ENCODE measurements around the gene NPTXR.

NPTXR gene

GRCh38 chr22:38869663-38870062 is 25.8 kb upstream of the NPTXR start:
- in situ Hi-C loops (cut with MboI; ENCODE audit: low sequenced_read_pairs) = loop anchor here (10.0 to 25.0 kb wide), 2 partner anchors 135 to 243 kb away; no protein-coding TSS in a partner anchor

GRCh38 chr22:38868886-38869381 is 25.1 kb upstream of the NPTXR start:
- in situ Hi-C loops (cut with MboI; ENCODE audit: low sequenced_read_pairs) = loop anchor here (10.0 to 25.0 kb wide), 2 partner anchors 136 to 243 kb away; no protein-coding TSS in a partner anchor

GRCh38 chr22:38868286-38868721 is 24.5 kb upstream of the NPTXR start:
- in situ Hi-C loops (cut with MboI; ENCODE audit: low sequenced_read_pairs) = loop anchor here (10.0 to 25.0 kb wide), 2 partner anchors 136 to 244 kb away; no protein-coding TSS in a partner anchor

DNA sequence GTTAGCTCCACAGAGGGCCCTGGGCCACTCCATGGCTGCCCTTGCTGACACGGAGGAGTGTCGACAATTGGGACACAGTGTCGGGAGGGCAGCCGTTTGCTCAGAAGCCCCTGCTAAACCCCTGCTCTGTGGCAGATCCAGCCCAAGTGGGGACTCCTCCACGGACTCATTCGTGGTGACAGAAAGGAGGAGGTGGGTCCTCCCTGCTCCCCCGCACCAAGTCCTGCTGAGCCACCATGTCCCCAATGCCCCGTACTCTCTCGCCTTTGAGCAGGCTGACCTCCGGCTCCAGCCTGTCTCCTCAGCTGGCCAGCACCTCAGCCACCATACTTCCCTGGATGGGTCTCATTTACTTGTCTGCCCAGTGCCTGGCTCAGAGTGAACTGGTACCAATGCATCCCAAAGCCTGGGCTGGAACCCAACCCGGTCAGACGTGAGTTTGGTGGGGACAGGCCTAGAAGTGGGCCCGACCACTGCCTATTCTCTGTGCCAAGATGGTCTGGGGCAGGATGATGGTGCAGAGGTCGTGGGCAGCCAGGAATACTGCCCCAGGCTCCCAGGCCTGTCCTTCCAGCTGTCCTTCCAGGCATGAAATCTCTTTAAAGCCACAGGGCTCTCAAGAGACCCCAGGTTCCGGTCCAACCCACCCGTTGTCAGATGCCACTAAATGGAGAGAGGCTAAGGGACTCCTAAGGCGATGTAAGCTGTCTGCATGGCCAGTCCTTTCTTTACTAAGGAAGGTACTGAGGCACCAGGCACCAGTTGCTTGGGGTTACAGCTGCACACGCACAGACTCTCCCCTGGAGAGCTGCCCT is 23.9 kb upstream of the NPTXR start:
- in situ Hi-C loops (cut with MboI; ENCODE audit: low sequenced_read_pairs) = loop anchor here (10.0 to 25.0 kb wide), 2 partner anchors 137 to 245 kb away; no protein-coding TSS in a partner anchor

DNA sequence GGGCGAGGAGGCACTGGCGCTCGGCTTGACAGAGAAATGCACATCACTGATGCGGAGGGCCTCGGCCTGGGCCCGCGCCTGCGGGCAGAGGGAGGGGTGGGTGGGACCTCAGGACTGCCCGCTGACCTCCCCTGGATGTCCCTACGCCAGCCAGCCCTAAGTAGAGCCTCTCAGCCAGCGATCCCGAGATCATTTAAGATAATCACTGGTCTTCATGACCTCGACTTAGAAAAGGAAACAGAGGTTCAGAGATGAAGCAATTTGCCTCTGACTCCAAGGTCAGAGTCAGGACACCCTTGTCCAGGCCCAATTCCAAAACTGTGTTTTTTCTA is 23.3 kb upstream of the NPTXR start:
- in situ Hi-C loops (cut with MboI; ENCODE audit: low sequenced_read_pairs) = loop anchor here (10.0 to 25.0 kb wide), 2 partner anchors 138 to 245 kb away; no protein-coding TSS in a partner anchor

GRCh38 chr22:38866399-38867123 is 22.7 kb upstream of the NPTXR start:
- in situ Hi-C loops (cut with MboI; ENCODE audit: low sequenced_read_pairs) = loop anchor here (10.0 to 25.0 kb wide), 2 partner anchors 138 to 246 kb away; no protein-coding TSS in a partner anchor

- in situ Hi-C loops (cut with MboI; ENCODE audit: low sequenced_read_pairs) = loop anchor here (10.0 to 25.0 kb wide), 2 partner anchors 139 to 246 kb away; no protein-coding TSS in a partner anchor
These were observed 22.2 kb upstream of the NPTXR start for GRCh38 chr22:38866024-38866398.

DNA sequence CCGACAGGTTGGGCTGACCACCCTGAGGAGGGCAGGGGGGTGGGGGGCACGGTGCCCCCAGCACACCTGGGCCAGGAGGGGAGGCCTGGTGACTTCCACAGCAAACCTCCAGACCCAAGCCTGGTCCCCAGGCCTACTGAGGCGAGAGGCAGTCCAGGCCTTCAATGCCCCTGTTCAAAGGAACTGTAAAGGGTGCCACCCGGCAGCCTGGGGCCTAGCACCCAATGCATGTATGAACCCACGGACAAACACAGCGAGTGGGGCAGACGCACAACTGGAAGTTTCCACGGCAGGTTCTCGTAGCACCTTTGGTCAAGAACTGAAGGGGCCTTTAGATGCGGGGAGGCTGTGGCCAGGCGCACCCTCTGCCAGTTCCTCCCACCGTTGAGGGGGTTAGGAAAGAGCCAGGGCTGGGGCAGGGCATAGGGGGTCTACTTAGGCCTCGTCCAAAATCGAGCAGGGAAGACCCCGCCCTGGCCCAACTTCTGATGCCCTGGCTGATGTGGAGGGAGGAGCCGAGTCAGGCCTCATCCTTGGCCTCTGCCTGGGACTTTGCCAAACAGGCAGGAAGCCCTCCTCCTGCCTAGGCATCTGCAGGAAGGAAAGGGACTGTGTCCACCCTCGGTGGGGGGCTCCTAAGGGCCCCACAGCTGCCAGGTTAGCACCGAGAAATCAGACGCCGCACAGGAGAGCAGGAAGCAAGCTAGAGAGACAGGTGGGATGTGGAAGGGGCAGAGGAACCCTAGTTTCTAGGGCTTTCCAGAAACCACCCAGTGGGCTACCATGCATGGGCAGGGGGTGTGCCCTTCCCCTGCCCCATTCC is 21.6 kb upstream of the NPTXR start:
- in situ Hi-C loops (cut with MboI; ENCODE audit: low sequenced_read_pairs) = loop anchor here (10.0 to 25.0 kb wide), 2 partner anchors 139 to 247 kb away; no protein-coding TSS in a partner anchor

- in situ Hi-C loops (cut with MboI; ENCODE audit: low sequenced_read_pairs) = loop anchor here (10.0 to 25.0 kb wide), 2 partner anchors 140 to 248 kb away; no protein-coding TSS in a partner anchor
These were observed 20.7 kb upstream of the NPTXR start for GRCh38 chr22:38864361-38865191.

DNA sequence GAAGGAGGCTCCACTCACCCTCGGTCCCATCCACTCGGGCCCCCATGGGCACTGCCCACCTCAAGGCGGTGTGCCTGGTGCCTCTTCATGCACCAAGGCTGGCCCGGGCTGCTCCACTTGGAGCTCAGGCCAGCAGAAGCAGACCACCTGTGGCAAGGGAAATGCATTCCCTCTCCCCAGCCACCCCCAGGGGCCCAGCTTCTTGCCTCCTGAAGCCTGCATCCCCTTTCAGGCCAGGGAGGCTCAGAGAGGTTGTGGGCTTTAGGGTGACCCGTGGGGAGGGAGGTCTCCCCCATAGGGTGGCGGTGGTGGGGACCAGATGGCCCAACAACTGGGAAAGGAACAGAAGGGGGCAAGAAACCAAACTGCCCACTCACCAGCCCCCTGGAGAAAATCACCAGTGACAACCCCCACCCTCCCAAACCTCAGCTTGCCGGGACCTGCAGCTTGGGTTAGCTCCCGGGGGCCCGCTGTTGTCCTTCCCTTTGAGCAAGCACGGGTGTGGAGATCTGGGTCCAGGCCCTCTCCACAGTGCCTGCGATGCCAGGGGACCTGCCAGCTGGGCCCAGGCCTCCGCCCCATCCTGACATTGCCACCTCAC is 19.8 kb upstream of the NPTXR start:
- in situ Hi-C loops (cut with MboI; ENCODE audit: low sequenced_read_pairs) = loop anchor here (10.0 to 25.0 kb wide), 2 partner anchors 141 to 249 kb away; no protein-coding TSS in a partner anchor

- in situ Hi-C loops (cut with MboI; ENCODE audit: low sequenced_read_pairs) = loop anchor here (10.0 to 25.0 kb wide), 2 partner anchors 142 to 250 kb away; no protein-coding TSS in a partner anchor
These were observed 18.8 kb upstream of the NPTXR start for GRCh38 chr22:38862375-38863329.

- in situ Hi-C loops (cut with MboI; ENCODE audit: low sequenced_read_pairs) = loop anchor here (10.0 to 25.0 kb wide), 2 partner anchors 143 to 250 kb away; no protein-coding TSS in a partner anchor
These were observed 18.1 kb upstream of the NPTXR start for GRCh38 chr22:38861927-38862326.

DNA sequence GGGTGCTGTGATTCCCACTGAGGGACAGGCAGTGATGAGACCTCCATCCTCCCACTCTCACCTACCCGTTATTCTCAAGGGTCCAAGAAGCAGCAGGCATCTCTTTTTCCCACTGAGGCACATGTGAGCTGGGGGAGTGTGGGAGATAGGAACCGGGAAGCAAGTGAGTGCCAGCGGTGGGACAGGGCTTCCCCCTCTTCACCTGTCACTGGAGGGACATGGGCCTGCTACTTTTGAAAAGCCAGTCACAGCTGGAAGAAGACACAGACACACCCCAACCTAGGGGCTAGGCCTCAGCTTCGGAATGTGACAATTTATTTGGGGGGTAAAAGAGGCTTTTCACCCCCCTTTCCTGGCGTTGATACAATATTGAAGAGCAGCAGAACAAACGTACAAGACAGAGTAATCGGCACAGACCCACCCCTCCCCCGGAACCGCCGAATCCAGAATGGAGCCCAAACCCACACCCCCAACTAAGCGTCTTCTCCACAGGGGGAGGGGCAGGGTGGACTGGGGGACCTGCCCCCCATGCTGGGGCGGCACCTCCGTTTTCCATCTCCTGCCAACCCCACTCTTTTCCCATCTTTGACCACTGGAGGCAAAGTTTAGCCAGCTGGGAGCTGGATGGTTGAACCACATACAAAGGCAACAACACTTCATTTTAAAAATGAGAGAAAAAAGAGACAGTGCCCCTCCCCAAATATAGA is 17.5 kb upstream of the NPTXR start:
- in situ Hi-C loops (cut with MboI; ENCODE audit: low sequenced_read_pairs) = loop anchor here (10.0 to 25.0 kb wide), 2 partner anchors 143 to 251 kb away; no protein-coding TSS in a partner anchor

- in situ Hi-C loops (cut with MboI; ENCODE audit: low sequenced_read_pairs) = loop anchor here (10.0 to 25.0 kb wide), 2 partner anchors 144 to 252 kb away; no protein-coding TSS in a partner anchor
These were observed 16.7 kb upstream of the NPTXR start for GRCh38 chr22:38860283-38861169.

DNA sequence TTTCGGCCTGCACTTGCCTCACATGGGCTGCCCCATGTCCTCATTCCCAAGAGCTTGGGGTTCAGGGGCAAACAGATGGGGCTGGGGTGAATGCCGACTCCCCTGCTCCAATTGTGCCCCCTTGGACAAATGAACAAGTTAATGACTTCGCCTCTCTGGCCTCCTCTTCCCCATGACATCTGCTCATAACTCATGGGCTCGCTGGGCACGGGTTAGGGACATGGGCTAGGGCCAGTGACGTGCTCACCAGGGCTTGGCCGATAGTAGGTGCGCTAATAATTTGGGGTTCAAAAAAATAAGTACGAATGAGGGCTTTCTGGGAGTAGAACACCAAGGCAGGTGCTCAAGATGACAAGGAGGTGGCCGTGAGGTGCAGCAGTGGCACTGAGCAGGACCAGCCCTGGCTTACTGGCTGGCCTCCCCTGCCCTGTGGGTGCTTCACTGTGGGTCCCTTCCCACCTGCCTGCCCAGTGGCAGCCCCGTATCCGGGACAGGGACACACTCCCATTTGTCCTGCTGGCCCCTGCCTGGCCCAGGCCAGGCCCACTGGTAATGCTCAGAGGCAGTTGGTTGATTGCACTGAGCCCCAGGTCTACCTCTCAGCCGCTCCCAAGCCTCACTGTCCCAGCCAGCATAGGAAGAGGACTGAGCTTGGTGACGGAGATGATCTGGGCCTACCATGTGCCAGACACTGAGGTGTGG is 15.9 kb upstream of the NPTXR start:
- in situ Hi-C loops (cut with MboI; ENCODE audit: low sequenced_read_pairs) = loop anchor here (10.0 to 25.0 kb wide), 2 partner anchors 145 to 253 kb away; no protein-coding TSS in a partner anchor

Measured in HL-60/S4 (cell line).